WI38 (cell line): Measurements from ENCODE around the gene RIMS4.

Experiments used
- H3K4me3 ChIP-seq: 2 replicates; pipeline ENCODE4 v1.5.1; 2011; ENCODE audit warnings: low read depth, mild to moderate bottlenecking, control low read depth, low read length
- TF ChIP-seq, protein P1 (sequence below): IDR thresholded peaks from 2 replicates; pipeline ENCODE4 v1.5.1; 2012; ENCODE audit warnings: low read depth, mild to moderate bottlenecking, control low read depth, low read length

RIMS4 gene

DNA sequence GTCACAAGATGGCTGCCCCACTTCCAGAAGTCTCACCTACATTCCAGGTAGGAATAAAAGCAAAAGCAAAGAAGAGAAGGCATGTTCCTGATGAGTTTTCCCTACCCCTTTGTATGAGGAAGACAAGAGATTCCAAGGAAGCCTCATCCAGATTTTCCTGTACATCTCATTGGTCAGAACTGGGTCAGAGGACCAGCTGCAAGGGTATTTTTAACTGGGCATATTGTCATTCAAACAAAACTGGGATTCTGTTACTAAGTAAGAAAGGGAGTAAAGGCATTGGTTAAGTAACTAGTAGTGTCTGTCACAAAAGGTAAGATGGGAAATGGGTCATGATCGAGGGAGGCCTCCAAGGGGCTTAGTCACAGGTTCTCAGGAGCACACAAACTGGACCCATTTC, 28.2 kb upstream of the RIMS4 start:
- H3K4me3 ChIP-seq, result no peak overlapping the region
- TF ChIP-seq, protein P1, sequence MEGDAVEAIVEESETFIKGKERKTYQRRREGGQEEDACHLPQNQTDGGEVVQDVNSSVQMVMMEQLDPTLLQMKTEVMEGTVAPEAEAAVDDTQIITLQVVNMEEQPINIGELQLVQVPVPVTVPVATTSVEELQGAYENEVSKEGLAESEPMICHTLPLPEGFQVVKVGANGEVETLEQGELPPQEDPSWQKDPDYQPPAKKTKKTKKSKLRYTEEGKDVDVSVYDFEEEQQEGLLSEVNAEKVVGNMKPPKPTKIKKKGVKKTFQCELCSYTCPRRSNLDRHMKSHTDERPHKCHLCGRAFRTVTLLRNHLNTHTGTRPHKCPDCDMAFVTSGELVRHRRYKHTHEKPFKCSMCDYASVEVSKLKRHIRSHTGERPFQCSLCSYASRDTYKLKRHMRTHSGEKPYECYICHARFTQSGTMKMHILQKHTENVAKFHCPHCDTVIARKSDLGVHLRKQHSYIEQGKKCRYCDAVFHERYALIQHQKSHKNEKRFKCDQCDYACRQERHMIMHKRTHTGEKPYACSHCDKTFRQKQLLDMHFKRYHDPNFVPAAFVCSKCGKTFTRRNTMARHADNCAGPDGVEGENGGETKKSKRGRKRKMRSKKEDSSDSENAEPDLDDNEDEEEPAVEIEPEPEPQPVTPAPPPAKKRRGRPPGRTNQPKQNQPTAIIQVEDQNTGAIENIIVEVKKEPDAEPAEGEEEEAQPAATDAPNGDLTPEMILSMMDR, result no peak

DNA sequence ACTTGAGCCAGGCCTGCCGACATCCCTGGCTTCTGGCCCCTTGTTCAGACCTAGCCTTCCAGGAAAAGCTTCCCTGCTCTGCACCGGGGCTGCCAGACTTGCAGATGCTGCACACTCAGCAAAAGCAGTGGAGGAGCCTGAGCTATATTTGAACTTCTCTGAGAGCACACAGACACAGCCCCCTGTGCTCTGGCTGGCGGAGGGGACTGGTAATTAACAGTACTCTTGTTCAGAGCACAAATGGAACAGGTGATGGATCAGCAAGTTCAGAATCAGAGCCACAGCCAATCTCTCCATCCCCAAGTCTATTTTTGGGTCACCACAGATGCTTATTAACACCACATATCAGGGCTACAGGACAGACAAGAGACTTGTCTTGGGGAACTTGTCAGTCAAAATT, 27.6 kb upstream of the RIMS4 start:
- TF ChIP-seq, protein P1, result no peak
- H3K4me3 ChIP-seq, result no peak overlapping the region

DNA sequence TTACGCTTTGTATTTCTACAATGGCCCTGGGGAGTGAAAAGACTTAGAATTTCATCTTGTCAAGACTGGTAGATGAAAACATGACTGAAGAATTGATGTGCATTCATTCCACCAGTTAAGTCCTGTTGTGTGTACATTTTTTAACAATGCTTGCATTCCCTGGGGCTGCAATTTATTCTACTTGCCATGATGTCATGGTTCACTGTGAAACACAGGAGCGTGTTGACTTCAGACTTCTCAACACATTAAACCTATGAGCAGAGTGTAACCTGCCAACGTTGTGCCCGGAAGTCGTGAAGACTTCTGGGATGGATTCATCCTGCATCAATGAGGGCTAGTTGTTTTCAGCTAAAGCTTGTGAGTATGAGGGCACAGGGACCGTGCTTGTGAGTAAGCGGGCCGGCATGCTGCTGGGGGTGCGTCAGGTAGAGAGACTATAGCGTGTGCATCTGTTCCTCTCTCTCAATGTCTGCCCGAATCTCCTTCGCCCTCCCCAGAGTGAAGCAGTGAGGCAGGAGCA, 26.3 kb upstream of the RIMS4 start:
- TF ChIP-seq, protein P1, result no peak
- H3K4me3 ChIP-seq, result no peak overlapping the region

DNA sequence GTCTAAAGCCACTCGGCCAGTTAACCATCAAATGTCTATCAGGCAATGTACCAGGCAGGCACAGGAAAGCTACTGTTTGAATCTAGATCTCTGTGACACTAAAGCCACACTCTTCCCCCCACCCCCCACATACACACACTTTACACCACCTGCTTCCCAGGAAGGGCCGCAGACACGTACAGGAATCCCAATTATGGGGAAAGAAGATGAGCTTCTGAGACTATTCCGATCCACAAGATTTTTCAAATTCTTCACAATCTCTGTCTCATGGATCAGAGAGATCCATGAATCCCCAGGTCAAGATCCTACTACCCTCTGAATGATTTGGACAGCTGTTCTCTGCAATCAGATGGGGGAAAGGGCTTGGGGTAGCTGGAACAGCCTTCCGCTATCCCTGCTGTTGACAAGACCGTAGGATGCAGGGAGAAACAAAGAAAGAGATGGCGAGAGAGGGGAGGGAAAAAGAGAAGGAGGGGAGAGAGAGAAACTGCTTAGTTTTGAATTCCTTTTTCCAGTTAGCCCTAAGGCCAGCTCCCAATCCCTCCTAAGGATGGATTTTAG, 25.4 kb upstream of the RIMS4 start:
- H3K4me3 ChIP-seq, result no peak overlapping the region
- TF ChIP-seq, protein P1, result no peak

DNA sequence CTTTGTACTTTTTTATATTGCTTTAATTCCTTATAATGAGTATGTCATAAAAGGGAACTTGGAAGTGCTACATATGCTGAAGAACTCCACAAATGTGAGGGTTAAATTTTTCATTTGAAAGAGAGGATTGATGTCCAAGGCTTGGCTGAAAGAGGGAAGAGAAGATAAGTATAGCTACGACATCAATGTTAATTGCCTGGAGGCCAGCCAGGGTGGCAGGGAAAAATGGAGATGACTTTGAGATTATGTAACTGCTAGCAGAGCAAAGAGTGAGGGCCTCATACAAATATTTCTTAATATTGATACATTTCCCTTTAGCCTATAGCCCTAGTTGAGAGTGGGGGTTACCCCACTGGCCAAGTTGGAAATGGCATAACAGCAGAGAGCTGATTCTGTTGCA, 24.8 kb upstream of the RIMS4 start:
- TF ChIP-seq, protein P1, result no peak
- H3K4me3 ChIP-seq, result no peak overlapping the region

DNA sequence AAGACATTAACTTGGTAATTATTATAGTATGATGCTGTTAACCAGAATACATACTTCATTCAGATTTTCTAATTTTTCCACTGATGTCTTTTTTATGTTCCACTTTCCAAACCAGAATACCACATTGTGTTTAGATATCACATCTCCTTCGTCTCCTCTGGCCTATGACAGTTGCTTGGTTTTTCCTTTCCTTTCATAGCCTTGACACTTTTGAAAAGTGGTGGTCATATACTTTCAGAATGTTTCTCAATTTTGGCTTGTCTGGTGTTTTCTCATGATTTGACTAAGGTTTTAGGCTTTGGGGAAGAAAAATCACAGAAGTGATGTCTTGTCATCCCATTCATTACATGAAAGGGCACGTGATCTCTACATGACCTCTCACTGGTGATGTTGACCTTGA, 24.3 kb upstream of the RIMS4 start:
- TF ChIP-seq, protein P1, result no peak
- H3K4me3 ChIP-seq, result no peak overlapping the region

DNA sequence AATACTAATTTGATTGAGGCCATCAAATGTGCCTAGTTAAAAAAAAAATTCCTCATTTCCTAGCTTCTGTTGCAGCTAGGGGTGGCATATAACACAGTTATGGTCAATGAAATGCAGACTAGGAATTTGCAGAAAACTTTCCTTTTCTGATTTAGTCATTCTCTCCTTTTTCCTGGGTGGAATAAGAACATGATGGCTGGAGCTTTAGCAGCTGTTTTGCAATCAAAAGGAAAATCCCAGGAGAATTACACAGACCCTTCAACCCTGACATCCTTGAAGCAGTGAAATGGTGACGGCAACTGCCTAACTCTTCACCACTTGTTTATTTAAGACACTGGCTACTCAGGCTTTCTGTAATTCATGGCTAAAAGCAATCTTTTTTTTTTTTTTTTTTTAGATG, 23.1 kb upstream of the RIMS4 start:
- TF ChIP-seq, protein P1, result no peak
- H3K4me3 ChIP-seq, result no peak overlapping the region
